Skin epidermis (tissue), 12 donors: ENCODE data around the gene OR4B1.
"Not testable (repeated sequence)": the region's sequence is repeated elsewhere in the genome, so short reads cannot be mapped to it uniquely, and the experiment has no call there.

Experiments
- H3K27ac ChIP-seq, 21 experiments: fragments of 200-600 bp; sonication (generic) in 11 of 21; one replicate each; pipeline ENCODE4 v1.5.0; 2020; ENCODE audit warnings: mild to moderate bottlenecking in 3 of 21, inconsistent platforms in 2 of 21, moderate library complexity in 2 of 21
- H3K4me3 ChIP-seq, 7 experiments: fragments of 200-600 bp; sonication (generic) in 2 of 7; one replicate each; pipeline ENCODE4 v1.5.0; 2020; ENCODE audit warnings: inconsistent platforms in 2 of 7, mild to moderate bottlenecking in 2 of 7, moderate library complexity in 1 of 7

OR4B1 gene

DNA sequence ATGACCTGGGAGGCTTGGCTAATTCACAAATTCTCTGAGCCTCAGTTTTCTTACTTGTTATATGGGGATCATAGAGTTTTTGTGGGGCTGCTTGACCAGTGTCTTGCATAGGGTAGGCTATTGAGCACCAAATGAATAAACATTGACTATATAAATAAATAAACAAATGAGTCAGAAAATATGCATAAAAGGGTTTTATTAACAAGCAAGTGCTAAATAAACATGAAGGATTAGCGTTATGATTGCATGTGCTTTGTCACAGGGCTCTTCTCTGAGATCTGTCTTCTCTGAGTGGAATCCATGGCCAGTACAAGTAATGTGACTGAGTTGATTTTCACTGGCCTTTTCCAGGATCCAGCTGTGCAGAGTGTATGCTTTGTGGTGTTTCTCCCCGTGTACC, at the start of gene OR4B1:
TSS of gene OR4B1 (plus strand) at position 301 of the 400 bp plus-strand sequence. CDS start at position 301, 0 bp downstream.
- no peak within 1 kb of the TSS for H3K27ac ChIP-seq
- H3K4me3 ChIP-seq = no peak within 1 kb of the TSS

- no peak overlapping the region for H3K4me3 ChIP-seq
- H3K27ac ChIP-seq = no peak overlapping the region
Measured at GRCh38 chr11:48167380-48167779, 49.2 kb upstream of the OR4B1 start.

DNA sequence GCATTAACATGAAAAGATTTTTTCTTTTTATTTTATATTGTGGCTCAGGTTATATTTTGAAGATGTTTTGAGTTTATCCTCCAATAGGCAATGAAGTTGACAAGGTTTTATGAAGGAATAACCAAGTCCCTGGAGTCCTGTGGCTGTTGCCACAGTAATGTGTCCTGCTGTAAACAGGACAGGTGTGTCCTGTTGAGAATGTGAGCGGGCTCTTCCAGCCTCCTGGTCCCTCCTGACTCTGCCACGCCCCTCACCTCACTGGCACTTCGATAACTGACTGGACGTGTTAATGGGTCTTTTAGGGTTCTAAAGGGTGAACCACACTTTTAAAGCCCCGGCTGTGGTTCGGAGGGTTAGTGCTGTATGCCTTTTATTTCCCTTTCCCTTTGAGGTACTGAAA, 47.8 kb upstream of the OR4B1 start:
- Histone ChIP-seq H3K27ac (peak overlapping the region in 2 of 21 experiments; percentile 0 to 49), H3K4me3 (no peak overlapping the region)

DNA sequence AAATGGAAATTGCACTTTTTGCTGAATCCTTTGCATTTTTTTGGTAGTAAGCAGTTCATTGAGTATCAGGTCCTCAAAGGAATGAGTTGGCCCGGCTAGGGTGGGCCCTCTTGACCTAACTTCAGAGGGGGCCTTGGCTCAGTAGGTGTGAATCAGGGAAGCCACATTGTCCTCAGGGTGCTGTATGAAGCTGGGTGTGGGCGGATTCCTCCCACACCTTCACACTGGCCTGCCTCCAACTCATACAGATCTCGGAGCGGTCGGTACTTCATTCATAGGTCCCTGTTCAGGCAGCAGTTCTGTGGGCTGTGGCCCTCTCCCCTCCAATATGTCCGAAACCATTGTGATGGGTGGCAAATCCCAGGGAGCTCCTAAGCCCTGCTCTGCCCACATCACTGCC, 47.4 kb upstream of the OR4B1 start:
- Histone ChIP-seq H3K4me3 (no peak overlapping the region), H3K27ac (peak overlapping the region in 2 of 21 experiments; percentile 0 to 49)

DNA sequence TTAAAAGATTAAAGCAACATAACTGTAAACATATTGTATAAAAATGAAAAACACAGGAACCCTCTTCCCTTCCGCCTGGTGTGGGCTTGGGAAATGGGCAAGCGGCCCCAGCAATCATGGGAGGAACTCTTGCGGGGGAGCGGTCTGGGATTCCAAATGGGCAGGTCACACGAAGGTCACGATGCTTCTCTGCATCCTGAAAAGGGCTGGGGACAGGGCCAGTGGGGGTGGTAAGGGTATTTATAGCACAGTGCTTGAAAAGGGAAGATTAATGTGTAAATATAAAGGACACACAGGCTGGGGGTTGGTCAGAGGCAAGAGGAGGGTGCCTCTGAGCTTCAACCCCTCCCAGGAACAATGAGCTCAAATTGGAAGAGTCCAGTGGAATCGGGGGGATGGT, 46.9 kb upstream of the OR4B1 start:
- Histone ChIP-seq H3K4me3 (no peak overlapping the region), H3K27ac (peak overlapping the region in 3 of 21 experiments; percentile 0 to 55 (median 16))

DNA sequence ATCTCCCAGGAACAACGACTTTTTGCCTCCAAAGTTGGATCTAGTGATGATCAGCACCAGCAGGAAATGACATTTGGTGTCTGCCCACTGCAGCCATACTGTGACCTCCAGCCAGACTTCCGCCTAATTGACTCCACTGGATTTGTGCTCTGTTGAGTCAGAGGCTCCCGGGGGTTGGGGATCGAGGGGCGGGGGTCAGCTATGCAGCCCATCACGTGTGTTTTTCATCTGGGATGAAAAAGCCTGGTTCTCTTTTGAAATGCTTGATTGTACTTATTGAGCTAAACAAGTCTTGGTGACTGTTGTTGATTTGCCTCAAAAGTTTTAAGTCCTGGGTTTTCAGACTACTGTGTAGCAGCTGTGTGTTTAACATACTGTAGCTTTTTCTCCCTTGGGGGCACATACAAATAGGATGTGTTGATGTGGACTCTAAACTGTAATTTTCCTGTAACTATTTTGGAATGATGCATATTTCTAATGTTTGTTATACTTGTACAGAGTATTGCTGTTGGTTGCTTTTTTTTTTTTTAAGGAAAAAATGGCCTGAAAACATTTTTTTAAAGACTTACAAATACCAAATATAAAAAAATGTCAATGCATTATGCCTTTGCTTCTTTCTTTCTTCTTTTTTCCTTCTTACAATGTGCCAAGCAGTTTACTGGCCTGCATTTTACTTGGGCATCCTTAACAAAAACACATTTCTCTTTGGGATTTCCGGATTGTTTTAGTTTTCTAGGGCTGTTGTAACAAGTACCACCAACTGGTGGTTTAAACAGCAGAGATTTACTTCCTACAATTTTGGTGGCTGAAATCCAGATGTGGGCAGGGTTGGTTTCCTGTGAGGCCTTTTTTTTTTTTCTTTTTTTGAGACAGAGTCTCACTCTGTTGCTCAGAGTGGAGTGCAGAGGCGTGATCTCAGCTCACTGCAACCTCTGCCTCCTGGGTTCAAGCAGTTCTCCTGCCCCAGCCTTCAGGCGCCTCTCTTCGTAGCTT, 46.1 kb upstream of the OR4B1 start:
- peak overlapping the region in 7 of 21 experiments; percentile 15 to 55 (median 22) for H3K27ac ChIP-seq
- H3K4me3 ChIP-seq = no peak overlapping the region

GRCh38 chr11:48172818-48173609, 43.6 kb upstream of the OR4B1 start:
- no peak overlapping the region for H3K4me3 ChIP-seq
- no peak overlapping the region for H3K27ac ChIP-seq

DNA sequence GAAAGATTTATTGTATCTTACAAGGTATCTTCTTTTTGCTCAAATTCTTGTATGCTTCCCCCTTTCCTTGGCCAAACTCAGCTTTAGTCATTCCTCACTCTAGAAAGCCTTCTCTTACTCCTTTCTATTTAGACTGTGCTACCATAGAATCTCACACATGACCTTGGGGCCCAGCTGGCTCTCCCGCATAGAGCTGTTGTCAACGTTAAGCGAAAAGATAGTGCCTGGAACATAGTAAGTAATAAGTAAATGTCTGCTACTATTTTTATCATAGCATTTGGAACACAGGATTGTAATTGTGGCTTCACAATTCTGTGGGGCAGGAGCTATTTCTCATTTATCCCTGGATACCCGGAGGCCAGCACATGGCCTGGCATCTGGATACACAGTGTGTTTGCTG, 38.9 kb upstream of the OR4B1 start:
- H3K4me3 ChIP-seq = no peak overlapping the region
- no peak overlapping the region for H3K27ac ChIP-seq

- Histone ChIP-seq H3K4me3 (no peak overlapping the region), H3K27ac (no peak overlapping the region)
Measured at GRCh38 chr11:48180627-48181026, 36.0 kb upstream of the OR4B1 start.

DNA sequence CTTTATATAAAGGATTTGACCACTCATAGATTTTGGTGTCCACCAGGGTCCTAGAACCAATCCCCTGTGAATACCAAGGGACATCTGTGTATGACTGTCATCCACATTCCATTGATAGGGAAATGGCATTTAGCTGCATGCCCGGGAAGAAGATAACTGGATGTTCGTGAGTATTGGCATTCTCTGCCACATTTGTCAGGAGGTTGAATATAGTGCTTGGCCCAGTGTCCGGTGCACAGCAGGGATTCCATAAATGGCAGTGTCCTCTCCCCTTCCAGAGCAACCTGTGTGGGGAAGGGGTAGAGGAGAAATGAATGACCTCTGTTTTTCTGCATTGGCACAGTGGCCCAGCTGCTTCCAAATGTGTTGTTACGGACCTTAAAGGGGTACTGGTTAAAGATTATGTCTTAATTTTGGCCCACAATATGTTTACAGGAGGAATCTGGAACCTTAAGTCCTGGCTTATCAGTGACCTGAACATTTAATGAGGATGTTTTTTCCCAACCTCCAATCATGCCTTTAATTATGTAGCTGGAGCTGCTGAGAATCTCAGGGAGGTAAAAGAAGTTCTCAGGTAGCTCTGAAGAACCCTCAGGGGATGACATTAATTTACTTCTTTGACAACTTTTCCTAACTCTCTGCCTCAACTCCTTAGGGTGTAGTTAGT, 33.6 kb upstream of the OR4B1 start:
- Histone ChIP-seq H3K4me3 (no peak overlapping the region), H3K27ac (no peak overlapping the region)

- H3K4me3 ChIP-seq = no peak overlapping the region
- no peak overlapping the region for H3K27ac ChIP-seq
Measured at GRCh38 chr11:48184452-48184851, 32.2 kb upstream of the OR4B1 start.

GRCh38 chr11:48190906-48191654, 25.5 kb upstream of the OR4B1 start:
- H3K4me3 ChIP-seq = not testable (repeated sequence)
- peak overlapping the region in 1 of 21 experiments; percentile 46 for H3K27ac ChIP-seq

- H3K27ac ChIP-seq = no peak overlapping the region
- no peak overlapping the region for H3K4me3 ChIP-seq
Measured at GRCh38 chr11:48193876-48194275, 22.7 kb upstream of the OR4B1 start.

- Histone ChIP-seq H3K4me3 (no peak overlapping the region), H3K27ac (no peak overlapping the region)
Measured at GRCh38 chr11:48207881-48208280, 8.7 kb upstream of the OR4B1 start.

DNA sequence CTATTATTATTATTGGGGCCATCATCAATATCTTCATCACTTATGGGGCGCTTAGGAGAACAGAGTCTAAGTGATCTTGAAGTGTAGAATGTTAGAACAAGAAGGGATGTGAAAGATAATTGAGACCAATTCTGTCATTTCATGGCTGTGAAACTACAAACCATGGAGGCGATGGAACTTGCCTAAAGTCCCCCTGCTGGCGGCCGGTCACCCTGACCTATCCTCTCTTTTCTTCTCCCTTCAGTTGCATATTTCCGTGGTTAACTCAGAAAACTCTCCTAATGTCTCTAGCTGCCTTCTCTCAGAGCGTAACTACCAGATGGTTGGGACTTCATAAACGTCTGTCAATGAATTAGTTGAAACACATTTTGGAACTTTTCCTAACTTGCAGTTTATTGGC, 6.6 kb upstream of the OR4B1 start:
- H3K27ac ChIP-seq = no peak overlapping the region
- H3K4me3 ChIP-seq = no peak overlapping the region

GRCh38 chr11:48228761-48229160, 12.2 kb downstream of the OR4B1 start:
- Histone ChIP-seq H3K27ac (no peak overlapping the region), H3K4me3 (no peak overlapping the region)

DNA sequence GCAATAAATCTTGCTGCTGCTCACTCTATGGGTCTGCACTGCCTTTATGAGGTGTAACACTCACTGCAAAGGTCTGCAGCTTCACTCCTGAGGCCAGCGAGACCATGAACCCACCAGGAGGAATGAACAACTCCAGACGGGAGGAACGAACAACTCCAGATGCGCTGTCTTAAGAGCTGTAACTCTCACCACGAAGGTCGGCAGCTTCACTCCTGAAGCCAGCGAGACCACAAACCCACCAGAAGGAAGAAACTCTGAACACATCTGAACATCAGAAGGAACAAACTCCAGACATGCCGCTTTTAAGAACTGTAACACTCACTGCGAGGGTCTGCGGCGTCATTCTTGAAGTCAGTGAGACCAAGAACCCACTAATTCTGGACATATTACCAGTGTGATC, 13.4 kb downstream of the OR4B1 start:
- not testable (repeated sequence) for H3K4me3 ChIP-seq, H3K27ac ChIP-seq

GRCh38 chr11:48237727-48238126, 21.1 kb downstream of the OR4B1 start:
- H3K27ac ChIP-seq = no peak overlapping the region
- H3K4me3 ChIP-seq = no peak overlapping the region

GRCh38 chr11:48242501-48242900, 25.9 kb downstream of the OR4B1 start:
- Histone ChIP-seq H3K27ac (no peak overlapping the region), H3K4me3 (no peak overlapping the region)
